Measurements from ENCODE around the gene EXOC2. TPM values are rescaled to one million over a fixed set of nuclear protein-coding genes. Genes with fewer than 3 reads are reported as not detected.

The EXOC2 gene
- total RNA-seq, 1 donor from 2014 or later, result 44.4 TPM

GRCh38 chr6:731924-732323 is 39.0 kb upstream of the EXOC2 start:
- Histone ChIP-seq H3K9me3 (ENCODE audit: insufficient read depth, low read depth, low read length) (no peaks in the 10 kb centered on the region), H4K20me1 (ENCODE audit: insufficient read depth, low read length) (no peaks in the 10 kb centered on the region), H3K9ac (ENCODE audit: low read length) (no peak overlapping the region), H3K27ac (ENCODE audit: low read depth, low read length) (no peak overlapping the region), H3K79me2 (ENCODE audit: insufficient read depth, low read length) (no peaks in the 10 kb centered on the region), H3K4me2 (ENCODE audit: low read length) (no peak overlapping the region), H3K36me3 (ENCODE audit: insufficient read depth, low read length) (no peaks in the 10 kb centered on the region), H3K4me3 (ENCODE audit: insufficient read depth, low read depth, low read length) (no peak overlapping the region), H3K4me1 (ENCODE audit: insufficient read depth, low read length) (no peaks in the 10 kb centered on the region), H3K27me3 (ENCODE audit: insufficient read depth, low read length) (peaks cover 11% of the 10 kb centered on the region), H2AFZ (ENCODE audit: low read depth, low read length) (no peak overlapping the region)
- H3K27ac Mint-ChIP-seq (ENCODE audit: unreplicated experiment), result no peak overlapping the region
- no peak overlapping the region for H3K4me3 Mint-ChIP-seq (ENCODE audit: unreplicated experiment)
- H3K9me3 Mint-ChIP-seq (ENCODE audit: unreplicated experiment), result peaks cover 4% of the 10 kb centered on the region
- FAIRE-seq (no peak), DNase-seq (ENCODE audit: low read depth) (no peak)
- H3K36me3 Mint-ChIP-seq (ENCODE audit: low read depth, unreplicated experiment), result no peaks in the 10 kb centered on the region
- no peaks in the 10 kb centered on the region for H3K4me1 Mint-ChIP-seq (ENCODE audit: low read depth, unreplicated experiment)
- no peak for TF ChIP-seq EZH2 (IDR thresholded peaks at IDR 0.05; ENCODE audit: insufficient read depth, low read length)
- TF ChIP-seq, protein P1, sequence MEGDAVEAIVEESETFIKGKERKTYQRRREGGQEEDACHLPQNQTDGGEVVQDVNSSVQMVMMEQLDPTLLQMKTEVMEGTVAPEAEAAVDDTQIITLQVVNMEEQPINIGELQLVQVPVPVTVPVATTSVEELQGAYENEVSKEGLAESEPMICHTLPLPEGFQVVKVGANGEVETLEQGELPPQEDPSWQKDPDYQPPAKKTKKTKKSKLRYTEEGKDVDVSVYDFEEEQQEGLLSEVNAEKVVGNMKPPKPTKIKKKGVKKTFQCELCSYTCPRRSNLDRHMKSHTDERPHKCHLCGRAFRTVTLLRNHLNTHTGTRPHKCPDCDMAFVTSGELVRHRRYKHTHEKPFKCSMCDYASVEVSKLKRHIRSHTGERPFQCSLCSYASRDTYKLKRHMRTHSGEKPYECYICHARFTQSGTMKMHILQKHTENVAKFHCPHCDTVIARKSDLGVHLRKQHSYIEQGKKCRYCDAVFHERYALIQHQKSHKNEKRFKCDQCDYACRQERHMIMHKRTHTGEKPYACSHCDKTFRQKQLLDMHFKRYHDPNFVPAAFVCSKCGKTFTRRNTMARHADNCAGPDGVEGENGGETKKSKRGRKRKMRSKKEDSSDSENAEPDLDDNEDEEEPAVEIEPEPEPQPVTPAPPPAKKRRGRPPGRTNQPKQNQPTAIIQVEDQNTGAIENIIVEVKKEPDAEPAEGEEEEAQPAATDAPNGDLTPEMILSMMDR (IDR thresholded peaks at IDR 0.05; ENCODE audit: insufficient read depth, low read depth, low read length), result no peak
- H3K27me3 Mint-ChIP-seq (ENCODE audit: low read depth, unreplicated experiment), result peaks cover 52% of the 10 kb centered on the region

DNA sequence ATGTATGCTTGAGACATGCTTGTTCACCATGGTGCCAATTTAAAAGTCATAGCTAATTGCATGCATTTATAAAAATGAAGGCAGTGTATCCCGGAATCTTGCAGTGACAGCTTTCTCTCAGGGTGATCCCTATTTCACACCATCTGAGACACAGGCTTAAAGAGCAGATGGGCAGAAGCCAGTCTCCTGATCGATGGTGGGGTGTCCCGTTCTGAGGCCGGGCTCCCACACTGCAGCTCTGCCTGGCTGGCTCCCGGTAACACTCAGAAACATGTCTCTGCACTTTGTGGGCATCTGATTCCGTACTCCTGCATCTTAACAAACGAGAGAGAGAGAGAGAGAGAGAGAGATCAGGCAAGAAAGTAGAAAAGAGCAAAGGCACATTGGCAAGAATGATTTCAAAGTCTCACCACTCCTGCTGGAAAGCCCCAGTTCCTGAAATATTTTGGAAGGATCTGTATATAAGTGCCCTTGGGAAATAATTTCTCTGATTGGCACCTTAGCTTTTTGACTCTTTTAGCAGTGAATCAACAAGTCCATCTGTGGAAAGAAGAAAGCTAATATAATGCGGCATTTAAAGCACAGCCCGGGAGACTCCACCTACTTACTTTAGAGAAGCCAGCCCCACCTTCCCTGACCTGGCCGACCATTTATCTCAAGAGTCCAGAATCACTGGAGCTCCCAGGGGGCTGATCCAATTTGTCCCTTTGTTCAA is 36.8 kb upstream of the EXOC2 start:
- Histone ChIP-seq H3K9me3 (ENCODE audit: insufficient read depth, low read depth, low read length) (no peaks in the 10 kb centered on the region), H3K27me3 (ENCODE audit: insufficient read depth, low read length) (peaks cover 11% of the 10 kb centered on the region), H3K79me2 (ENCODE audit: insufficient read depth, low read length) (no peaks in the 10 kb centered on the region), H3K27ac (ENCODE audit: low read depth, low read length) (no peak overlapping the region), H2AFZ (ENCODE audit: low read depth, low read length) (no peak overlapping the region), H3K4me3 (ENCODE audit: insufficient read depth, low read depth, low read length) (no peak overlapping the region), H4K20me1 (ENCODE audit: insufficient read depth, low read length) (no peaks in the 10 kb centered on the region), H3K4me1 (ENCODE audit: insufficient read depth, low read length) (no peaks in the 10 kb centered on the region), H3K4me2 (ENCODE audit: low read length) (no peak overlapping the region), H3K9ac (ENCODE audit: low read length) (no peak overlapping the region), H3K36me3 (ENCODE audit: insufficient read depth, low read length) (no peaks in the 10 kb centered on the region)
- Mint-ChIP-seq H3K36me3 (ENCODE audit: low read depth, unreplicated experiment) (peaks cover 2% of the 10 kb centered on the region), H3K4me3 (ENCODE audit: unreplicated experiment) (no peak overlapping the region), H3K27ac (ENCODE audit: unreplicated experiment) (no peak overlapping the region), H3K9me3 (ENCODE audit: unreplicated experiment) (peaks cover 4% of the 10 kb centered on the region), H3K4me1 (ENCODE audit: low read depth, unreplicated experiment) (no peaks in the 10 kb centered on the region), H3K27me3 (ENCODE audit: low read depth, unreplicated experiment) (peaks cover 65% of the 10 kb centered on the region)
- no peak for TF ChIP-seq EZH2 (IDR thresholded peaks at IDR 0.05; ENCODE audit: insufficient read depth, low read length)
- TF ChIP-seq, protein P1 (IDR thresholded peaks at IDR 0.05; ENCODE audit: insufficient read depth, low read depth, low read length), result no peak
- DNase-seq (ENCODE audit: low read depth), result no peak
- no peak for FAIRE-seq

- Histone ChIP-seq H3K4me3 (ENCODE audit: insufficient read depth, low read depth, low read length) (no peak overlapping the region), H3K27ac (ENCODE audit: low read depth, low read length) (no peak overlapping the region), H3K79me2 (ENCODE audit: insufficient read depth, low read length) (no peaks in the 10 kb centered on the region), H3K36me3 (ENCODE audit: insufficient read depth, low read length) (no peaks in the 10 kb centered on the region), H3K4me2 (ENCODE audit: low read length) (no peak overlapping the region), H2AFZ (ENCODE audit: low read depth, low read length) (no peak overlapping the region), H3K9ac (ENCODE audit: low read length) (no peak overlapping the region), H3K27me3 (ENCODE audit: insufficient read depth, low read length) (peaks cover 19% of the 10 kb centered on the region), H3K4me1 (ENCODE audit: insufficient read depth, low read length) (no peaks in the 10 kb centered on the region), H4K20me1 (ENCODE audit: insufficient read depth, low read length) (no peaks in the 10 kb centered on the region), H3K9me3 (ENCODE audit: insufficient read depth, low read depth, low read length) (no peaks in the 10 kb centered on the region)
- Mint-ChIP-seq H3K9me3 (ENCODE audit: unreplicated experiment) (no peaks in the 10 kb centered on the region), H3K36me3 (ENCODE audit: low read depth, unreplicated experiment) (peaks cover 2% of the 10 kb centered on the region), H3K27me3 (ENCODE audit: low read depth, unreplicated experiment) (peaks cover 59% of the 10 kb centered on the region), H3K27ac (ENCODE audit: unreplicated experiment) (no peak overlapping the region), H3K4me1 (ENCODE audit: low read depth, unreplicated experiment) (peaks cover 1% of the 10 kb centered on the region), H3K4me3 (ENCODE audit: unreplicated experiment) (no peak overlapping the region)
- TF ChIP-seq, protein P1 (IDR thresholded peaks at IDR 0.05; ENCODE audit: insufficient read depth, low read depth, low read length), result no peak
- no peak for TF ChIP-seq EZH2 (IDR thresholded peaks at IDR 0.05; ENCODE audit: insufficient read depth, low read length)
- FAIRE-seq (no peak), DNase-seq (ENCODE audit: low read depth) (no peak)
Measured at GRCh38 chr6:727856-728255, 34.9 kb upstream of the EXOC2 start.
